HG03354 (cell line): ENCODE data around the gene SEPTIN3.
"Not testable (repeated sequence)": the region's sequence is repeated elsewhere in the genome, so short reads cannot be mapped to it uniquely, and the experiment has no call there.

Experiments
- ATAC-seq: cut with Tn5 transposase; IDR thresholded peaks from one replicate; pipeline ENCODE4 v1.9.1; 2021; ENCODE audit warnings: mild to moderate bottlenecking; ENCODE audit not compliant: unreplicated experiment, poor library complexity, severe bottlenecking

Gene SEPTIN3

DNA sequence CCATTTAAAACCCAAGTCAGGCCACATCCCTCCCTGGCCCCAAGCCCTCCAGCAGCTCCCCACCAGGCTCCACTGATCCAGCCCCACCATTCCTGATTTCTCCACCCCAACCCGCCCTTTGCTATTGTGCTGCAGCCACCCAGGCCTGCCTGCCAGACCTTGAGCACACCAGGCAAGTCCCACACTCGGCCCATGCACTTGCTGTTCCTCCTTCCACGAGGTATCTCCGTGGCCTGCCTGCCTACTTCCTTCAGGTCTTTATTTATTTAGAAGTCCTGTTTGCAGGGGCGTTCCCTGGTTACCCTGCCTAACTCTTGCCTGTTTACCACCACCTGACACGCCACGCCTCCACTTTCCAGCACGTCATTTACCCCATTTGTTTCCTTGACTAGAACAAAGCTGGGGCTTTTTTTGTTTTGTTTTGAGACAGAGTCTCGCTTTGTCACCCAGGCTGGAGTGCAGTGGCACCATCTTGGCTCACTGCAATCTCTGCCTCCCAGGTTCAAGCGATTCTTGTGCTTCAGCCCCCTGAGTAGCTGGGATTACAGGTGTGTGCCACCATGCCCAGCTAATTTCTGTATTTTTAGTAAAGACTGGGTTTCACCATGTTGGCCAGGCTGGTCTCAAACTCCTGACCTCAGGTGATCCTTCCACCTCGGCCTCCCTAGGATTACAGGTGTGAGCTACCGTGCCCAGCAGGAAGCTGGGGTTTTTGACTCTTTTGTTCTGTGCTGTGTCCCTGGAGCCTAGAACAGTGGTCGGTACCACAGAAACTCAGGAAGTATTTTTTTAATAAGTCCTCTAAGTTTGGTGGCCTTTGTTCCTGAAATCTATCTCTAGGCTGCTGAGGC, 29.0 kb upstream of the SEPTIN3 start:
- peak; percentile 57 for ATAC-seq

DNA sequence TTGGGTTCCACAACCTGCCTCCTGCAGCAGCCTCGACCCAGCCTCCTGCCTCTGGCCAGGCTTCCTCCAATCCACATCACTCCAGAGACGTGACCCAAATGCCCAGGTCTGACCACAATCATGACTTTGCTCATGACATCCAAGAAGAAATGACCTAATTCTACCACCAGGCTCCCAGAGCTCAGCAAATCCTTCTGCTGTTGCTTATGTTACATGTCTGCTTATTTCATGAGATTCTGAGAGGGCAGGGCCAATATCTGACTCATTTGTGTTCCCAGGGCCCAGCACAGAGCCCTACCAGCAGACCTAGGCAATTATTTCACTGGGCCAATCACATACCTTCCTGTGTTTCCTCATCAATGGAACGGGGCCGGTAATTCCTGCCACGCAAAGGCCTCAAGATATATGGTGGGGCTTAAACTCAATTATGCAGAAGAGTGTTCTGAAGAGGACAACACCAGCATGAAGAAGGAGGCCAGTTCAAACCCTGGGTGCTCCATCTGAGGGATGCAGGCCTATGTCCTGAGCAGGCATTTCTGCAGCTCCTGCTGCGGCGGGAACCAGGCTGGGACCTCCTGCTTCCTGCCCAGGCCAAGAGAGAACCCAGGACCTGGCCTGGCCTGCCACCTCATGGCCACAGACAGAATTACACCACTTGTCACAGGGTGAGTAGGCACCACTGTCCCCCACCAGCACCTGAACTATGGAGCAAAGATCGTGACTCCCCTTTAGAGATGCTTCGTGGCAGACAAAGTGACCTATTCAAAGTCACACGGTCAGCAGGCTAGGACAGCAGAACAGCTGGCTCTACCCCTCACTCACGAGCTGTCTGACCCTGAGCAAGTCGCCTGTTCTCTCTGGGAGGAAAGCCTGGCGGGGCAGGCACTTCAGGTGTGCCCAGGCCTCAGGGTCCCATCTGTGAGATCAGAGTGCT, 28.1 kb upstream of the SEPTIN3 start:
- ATAC-seq: peak; percentile 38

DNA sequence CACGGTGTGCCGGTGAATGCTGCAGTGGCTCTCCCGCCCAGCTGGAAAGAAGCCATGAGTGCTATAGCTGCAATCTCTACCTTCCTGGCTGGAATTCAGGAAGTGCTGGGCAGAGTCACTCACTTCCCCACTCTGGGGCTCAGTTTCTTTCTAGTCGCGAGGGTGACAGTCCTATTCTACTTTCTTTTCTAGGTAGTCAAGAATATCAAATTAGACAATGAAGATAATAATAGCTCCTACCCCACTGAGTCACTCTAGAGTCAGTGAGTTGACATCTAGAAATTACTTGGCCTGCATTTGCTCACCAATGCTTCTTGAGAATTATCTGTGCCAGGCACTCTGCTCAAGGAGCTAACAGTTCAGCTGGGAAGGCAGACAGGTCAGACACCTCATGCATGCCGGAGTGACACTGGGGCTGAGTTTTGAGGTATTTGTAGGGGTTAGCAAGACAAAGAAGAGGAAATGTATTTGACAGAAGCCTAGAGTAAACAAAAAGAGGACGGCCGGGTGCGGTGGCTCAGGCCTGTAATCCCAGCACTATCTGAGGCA, 25.5 kb upstream of the SEPTIN3 start:
- ATAC-seq: no peak

- peak; percentile 81 for ATAC-seq
Measured at GRCh38 chr22:41946629-41947423, 22.4 kb upstream of the SEPTIN3 start, which contains the start of gene CENPM. Gene CENPM (minus strand): TSS chr22:41947152. CDS start chr22:41947076, 76 bp downstream.

DNA sequence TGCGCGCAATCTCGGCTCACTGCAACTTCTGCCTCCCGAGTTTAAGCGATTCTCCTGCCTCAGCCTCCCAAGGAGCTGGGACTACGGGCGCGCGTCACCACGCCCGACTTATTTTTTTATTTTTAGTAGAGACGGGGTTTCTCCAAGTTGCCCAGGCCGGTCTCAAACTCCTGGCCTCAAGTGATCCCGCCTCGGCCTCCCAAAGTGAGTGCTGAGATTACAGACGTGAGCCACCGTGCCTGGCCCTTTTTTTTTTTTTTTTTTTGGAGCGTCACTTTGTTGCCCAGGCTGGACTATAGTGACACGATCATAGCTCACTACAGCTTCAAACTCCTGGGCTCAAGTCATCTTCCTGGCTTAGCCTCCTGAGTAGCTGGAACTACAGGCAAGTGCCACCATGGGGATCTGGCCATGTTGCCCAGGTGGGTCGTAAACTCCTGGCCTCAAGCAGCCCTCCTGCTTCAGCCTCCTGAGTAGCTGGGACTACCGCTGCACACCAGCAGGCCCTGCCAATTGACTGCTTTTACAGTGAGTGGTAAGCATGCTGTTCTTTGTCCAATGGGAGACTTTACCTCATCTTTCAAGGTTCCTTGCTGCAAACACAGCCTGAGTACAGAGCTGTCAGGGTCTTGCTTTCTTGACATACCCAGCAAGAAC, 21.7 kb upstream of the SEPTIN3 start:
- no peak for ATAC-seq

GRCh38 chr22:41948142-41948541, 21.1 kb upstream of the SEPTIN3 start:
- no peak for ATAC-seq

DNA sequence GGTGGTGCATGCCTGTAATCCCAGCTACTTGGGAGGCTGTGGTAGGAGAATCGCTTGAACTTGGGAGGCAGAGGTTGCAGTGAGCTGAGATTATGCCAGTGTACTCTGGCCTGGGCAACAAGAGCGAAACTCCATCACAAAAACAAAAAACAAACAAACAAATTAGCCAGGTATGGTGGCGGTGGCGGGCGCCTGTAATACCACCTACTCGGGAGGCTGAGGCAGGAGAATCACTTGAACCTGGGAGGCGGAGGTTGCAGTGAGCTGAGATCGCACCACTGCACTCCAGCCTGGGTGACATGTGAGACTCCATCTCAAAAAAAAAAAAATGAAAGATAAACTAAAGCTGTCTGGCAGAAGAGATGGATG, 20.3 kb upstream of the SEPTIN3 start:
- not testable (repeated sequence) for ATAC-seq

GRCh38 chr22:41949297-41949965, 19.8 kb upstream of the SEPTIN3 start:
- no peak for ATAC-seq

DNA sequence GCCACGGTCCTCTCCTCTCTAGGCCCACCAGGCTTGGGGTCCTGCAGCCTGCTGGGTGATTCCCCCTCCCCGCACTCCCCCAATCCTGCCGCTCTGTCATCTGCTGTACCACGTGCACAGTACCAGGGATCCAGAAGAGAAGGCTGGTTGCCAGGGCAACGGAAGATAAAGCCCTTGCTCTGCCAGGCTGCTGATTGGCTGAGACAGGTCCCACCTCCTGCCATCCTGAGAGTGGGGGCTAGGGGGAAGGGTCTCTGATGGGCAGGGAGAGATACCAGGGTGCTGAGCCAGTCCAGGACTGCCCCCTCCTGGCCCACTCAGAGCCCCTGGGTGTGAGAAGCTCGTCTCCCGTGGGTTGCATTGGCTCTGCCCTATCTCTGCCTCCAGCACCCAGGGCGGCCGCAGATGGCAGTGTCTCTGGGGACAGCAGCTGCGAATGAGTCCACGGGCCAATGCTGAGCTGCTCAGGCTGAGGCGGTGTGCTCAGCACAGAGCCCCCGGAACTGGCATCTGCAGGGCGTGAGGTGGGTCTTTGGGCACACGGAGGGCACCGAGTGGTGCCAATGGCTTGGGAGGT, 17.3 kb upstream of the SEPTIN3 start, which contains the start of gene SMIM45:
SMIM45 (plus strand) TSS at position 253 of the 577 bp plus-strand sequence.
- no peak for ATAC-seq

DNA sequence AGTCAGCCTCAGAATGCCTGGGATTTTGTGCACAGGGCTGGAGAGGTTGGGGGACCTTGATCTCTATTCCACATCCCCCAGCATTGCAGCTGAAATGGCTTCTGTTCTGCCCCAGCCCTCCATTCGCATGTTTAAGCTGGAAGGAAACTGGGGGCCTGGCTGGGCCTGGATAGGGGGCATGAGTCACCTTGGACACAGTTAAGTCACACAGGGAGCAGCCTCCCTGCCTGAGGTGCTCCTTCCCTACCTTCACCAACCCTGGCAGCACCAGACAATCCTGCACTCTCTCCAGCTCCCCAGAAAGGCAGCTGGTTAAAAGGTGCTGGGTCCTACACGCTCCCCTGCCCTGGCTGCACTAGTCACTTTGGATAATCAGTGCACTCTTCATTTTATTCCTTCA, 16.5 kb upstream of the SEPTIN3 start:
- ATAC-seq: no peak

DNA sequence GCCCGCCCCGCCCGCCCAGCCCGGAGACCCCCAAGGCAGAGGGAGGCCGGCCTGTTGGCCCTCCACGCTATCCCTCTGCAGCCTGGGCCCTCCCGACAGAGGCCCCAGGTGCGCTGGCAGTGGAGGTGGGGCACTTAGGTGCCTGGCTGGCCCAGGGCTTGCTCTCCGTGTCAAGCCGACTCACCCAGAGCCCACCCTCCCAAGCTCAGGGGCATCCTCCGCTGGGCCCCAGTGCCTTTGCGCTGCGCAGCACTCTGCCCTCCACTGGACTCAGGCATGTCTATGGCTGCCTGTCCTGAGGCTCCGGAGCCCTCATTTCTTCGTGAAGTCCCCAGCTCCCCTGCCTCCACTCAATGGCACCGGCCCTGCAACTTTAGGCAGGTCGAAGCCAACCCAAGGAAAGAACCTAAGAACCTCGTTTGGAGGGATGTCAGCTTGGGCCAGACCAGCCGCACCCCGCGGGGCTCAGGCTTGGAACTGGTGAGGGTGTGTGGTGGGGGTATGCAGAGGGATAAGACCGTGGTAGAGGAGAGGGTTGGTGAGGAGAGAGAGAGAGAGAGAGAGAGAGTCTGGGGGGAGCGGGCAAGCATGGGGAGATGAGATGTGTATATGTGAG, 11.2 kb upstream of the SEPTIN3 start:
- peak; percentile 12 for ATAC-seq

- no peak for ATAC-seq
Measured at GRCh38 chr22:41963453-41964111, 5.7 kb upstream of the SEPTIN3 start.

DNA sequence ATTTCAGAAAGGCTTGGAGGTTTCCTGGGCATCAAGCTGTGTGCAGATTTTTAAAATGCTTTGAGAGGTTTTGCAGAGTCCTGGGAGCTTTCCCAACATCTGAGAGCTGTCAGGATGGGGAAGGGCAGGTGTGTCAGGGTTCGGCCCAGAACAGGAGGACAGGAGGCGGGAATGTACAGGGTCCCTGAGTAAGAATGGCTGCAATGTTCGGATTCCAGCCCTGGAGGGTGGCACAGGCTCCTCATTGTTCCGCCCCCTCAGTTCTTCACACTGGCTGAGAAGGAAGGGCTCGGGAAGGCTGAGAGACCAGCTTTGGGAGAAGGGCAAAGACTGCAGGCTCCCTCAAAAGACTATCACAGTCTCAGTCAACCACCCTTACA, 5.1 kb upstream of the SEPTIN3 start:
- ATAC-seq: no peak

DNA sequence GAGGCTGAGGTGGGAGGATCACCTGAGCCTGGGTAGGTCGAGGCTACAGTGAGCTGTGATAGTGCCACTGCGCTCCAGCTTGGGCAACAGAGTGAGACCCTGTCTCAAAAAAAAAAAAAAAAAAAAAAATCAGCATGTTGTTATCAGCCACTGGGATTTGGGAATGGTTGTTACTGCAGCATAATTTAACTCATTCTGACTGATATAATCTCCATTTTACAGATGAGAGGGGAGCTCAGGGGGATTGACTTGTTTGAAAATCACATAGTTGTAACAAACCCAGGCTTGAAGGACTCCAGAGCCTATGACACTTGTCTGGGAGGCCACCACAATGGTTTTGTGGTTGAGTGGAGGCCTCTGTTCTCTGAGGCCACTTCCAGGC, 3.0 kb upstream of the SEPTIN3 start:
- ATAC-seq: no peak

DNA sequence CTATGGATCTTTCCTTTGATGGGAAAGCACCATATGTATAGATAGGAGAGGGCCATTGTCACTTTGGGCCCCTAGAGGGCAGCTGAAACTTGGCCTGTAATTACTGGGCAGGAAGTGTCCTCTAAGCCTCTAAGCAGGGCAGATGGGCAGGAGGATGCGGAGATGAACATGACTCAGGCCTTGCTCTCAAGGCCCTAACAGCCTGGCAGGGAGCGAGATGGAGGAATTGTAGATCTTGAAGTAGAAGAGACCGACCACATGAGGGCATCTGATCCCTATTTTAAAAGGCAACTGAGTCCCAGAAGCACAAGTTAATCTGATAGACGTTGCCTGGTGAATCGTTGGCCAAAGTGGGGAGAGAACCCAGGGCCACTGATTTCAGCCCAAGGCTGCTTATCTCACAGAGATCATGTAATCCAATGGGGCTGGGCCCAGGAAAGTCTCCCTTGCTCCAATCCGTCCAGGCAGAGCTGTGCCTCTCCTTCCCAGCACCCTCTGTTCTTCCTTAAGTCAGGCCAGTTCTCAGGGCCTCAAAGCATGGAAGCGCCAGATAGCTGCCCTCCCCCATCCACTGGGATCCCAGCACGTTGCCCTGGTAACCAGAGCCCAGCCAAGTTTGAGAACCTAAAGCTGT, 2.5 kb upstream of the SEPTIN3 start:
- ATAC-seq: no peak

DNA sequence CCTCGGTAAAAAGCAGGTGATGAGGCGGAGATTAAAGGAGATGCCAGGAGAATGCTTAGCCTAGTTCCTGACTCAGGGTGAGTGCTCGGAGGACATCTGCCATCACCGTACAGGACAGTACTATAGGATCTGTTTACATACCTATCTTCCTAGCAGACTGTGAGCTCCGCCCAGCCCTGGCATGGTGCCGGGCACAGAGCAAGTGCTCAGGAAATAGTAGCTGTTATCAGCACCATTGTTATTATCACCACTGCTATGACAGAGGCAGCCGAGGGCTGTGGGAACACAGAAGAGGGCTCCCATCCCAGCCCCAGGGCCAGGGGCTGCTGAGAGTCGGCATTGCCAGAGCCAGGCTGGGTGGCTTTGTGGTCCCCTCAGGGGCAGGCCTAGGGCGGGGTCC, 642 bp upstream of the SEPTIN3 start:
- no peak for ATAC-seq

GRCh38 chr22:41970601-41971000, 1.4 kb downstream of the SEPTIN3 start:
- ATAC-seq: no peak
